ENCODE measurements around the gene CDC42BPG. TPM values are rescaled to one million over a fixed set of nuclear protein-coding genes. Genes with fewer than 3 reads are reported as not detected.

The CDC42BPG gene
- total RNA-seq, 1 donor, result under 0.01 TPM

- no peak overlapping the region for H3K4me3 ChIP-seq (ENCODE audit: low read depth, low read length)
- TF ChIP-seq, protein P1, sequence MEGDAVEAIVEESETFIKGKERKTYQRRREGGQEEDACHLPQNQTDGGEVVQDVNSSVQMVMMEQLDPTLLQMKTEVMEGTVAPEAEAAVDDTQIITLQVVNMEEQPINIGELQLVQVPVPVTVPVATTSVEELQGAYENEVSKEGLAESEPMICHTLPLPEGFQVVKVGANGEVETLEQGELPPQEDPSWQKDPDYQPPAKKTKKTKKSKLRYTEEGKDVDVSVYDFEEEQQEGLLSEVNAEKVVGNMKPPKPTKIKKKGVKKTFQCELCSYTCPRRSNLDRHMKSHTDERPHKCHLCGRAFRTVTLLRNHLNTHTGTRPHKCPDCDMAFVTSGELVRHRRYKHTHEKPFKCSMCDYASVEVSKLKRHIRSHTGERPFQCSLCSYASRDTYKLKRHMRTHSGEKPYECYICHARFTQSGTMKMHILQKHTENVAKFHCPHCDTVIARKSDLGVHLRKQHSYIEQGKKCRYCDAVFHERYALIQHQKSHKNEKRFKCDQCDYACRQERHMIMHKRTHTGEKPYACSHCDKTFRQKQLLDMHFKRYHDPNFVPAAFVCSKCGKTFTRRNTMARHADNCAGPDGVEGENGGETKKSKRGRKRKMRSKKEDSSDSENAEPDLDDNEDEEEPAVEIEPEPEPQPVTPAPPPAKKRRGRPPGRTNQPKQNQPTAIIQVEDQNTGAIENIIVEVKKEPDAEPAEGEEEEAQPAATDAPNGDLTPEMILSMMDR (IDR thresholded peaks at IDR 0.05; ENCODE audit: insufficient read depth, low read depth, low read length), result no peak
Measured at GRCh38 chr11:64890522-64890939, 46.1 kb upstream of the CDC42BPG start.

DNA sequence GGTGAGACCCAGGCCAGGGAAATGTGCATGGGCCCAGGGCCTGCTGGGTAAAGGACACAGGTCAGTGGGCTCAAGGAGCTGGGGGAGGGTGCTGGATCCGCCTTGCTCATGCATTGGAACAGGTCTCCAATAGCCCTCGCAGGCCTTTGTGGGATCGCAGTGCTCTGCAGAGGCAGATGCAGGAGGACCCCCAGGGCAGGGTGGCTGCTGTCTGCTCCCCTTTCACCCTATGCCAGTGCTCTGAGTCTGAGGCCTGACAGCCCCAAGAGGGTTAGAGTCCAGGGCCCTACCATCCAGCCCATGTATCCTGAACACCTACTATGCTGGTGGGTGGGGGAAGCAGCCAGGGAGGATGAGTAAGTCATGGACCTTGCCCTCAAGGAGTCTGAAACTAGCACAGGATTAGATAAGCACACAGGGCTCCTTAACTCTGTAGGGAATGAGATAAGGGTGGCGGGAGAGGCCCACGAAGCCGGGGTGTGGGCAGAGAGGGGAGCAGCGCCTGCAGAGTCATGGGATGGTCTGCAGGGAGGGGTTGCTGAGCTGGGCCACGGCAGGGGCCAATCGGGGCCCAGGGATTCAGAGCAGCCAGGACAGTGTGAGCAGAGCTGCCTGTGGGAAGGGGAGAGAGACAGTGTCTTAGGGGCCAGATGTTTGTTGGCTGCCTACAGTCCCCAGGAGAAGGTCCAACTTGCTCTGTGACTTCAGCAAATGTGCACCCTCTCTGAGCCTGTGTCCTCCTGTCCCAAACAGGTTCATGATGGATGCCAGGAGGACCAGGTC lies 44.5 kb upstream of the CDC42BPG start:
- TF ChIP-seq, protein P1 (IDR thresholded peaks at IDR 0.05; ENCODE audit: insufficient read depth, low read depth, low read length), result no peak
- peak; percentile 82 for DNase-seq (ENCODE audit: low read depth)
- H3K4me3 ChIP-seq (ENCODE audit: low read depth, low read length), result no peak overlapping the region

More at GRCh38 chr11:64890522-64890939, 46.1 kb upstream of the CDC42BPG start:
- no peak for DNase-seq (ENCODE audit: low read depth)

DNA sequence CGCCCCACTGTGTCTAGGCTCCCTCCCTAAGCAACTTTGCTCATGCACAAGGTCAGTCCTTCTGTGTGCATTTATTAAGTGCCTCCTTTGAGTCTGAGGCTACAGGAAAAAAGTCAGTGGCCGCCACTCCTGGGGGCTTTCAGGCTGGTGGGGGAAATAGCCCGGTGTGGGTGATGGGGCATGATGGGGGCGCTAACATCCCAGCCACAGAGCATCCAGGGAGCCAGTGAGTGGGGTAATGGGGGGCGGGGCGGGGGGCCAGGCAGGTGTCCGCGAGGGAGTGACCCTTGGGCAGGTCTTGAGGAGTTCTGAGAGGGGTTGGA lies 43.9 kb upstream of the CDC42BPG start:
- TF ChIP-seq, protein P1 (IDR thresholded peaks at IDR 0.05; ENCODE audit: insufficient read depth, low read depth, low read length), result no peak
- no peak overlapping the region for H3K4me3 ChIP-seq (ENCODE audit: low read depth, low read length)
- no peak for DNase-seq (ENCODE audit: low read depth)

DNA sequence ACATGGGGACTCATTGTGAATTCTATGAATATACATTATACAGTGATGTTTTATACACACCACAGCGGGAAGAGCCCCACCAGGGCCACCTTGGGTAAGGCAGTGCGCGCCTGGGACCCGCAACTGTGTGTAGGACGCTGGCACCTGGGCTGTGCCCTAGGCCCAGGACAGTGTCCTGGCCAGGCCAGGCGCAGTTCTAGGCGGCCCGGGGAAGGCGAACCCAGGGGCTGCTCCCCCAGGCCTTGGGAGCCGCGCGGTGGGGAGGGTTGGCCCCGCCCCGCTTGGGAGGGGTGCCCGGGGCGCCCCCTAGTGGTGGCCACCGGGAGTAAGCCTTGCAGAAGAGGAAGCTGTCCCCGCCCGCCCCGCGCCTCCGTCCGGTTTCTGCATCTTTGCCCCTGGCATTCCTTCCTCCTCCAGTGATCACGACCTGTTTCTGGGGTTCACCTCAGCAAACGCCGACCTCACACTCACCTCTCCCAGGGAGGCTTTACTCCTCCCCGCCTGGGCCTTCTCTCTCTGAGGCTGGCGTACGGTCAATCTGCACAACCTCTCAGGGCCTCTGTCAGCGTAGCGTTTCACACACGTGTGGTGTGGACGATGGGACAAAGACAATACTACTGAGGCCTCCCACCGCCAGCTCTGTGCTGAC lies 43.4 kb upstream of the CDC42BPG start:
- no peak for DNase-seq (ENCODE audit: low read depth)
- no peak overlapping the region for H3K4me3 ChIP-seq (ENCODE audit: low read depth, low read length)
- TF ChIP-seq, protein P1 (IDR thresholded peaks at IDR 0.05; ENCODE audit: insufficient read depth, low read depth, low read length), result peak; percentile 87

DNA sequence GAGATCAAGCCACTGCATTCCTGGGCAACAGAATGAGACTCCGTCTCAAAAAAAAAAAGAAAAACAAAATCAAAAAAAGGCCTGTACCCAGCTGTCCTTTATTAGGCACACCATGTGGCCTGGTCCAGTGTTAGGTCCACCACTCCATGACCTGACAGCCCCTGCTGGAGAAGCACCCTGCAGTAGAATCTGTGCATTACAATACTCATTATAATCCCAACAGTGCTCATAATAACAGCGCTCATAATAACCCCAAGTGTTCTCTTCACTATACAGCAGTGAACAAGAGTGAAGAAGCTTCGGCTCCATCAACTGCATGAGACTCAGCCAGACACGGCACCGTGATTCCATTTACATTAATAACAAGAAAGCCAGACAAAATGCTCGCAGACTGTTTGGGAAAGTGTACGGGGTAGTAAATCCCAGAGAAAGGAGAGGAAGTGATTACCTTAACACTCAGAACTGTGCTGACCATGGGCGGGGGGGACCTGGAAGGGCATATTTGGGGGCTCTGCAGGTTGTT lies 42.8 kb upstream of the CDC42BPG start:
- H3K4me3 ChIP-seq (ENCODE audit: low read depth, low read length), result no peak overlapping the region
- no peak for DNase-seq (ENCODE audit: low read depth)
- TF ChIP-seq, protein P1 (IDR thresholded peaks at IDR 0.05; ENCODE audit: insufficient read depth, low read depth, low read length), result no peak

- TF ChIP-seq, protein P1 (IDR thresholded peaks at IDR 0.05; ENCODE audit: insufficient read depth, low read depth, low read length), result no peak
- H3K4me3 ChIP-seq (ENCODE audit: low read depth, low read length), result no peak overlapping the region
- DNase-seq (ENCODE audit: low read depth), result peak; percentile 98
Measured at GRCh38 chr11:64885367-64886286, 41.2 kb upstream of the CDC42BPG start.
